HEK293 (cell line): ENCODE results near the gene GPR63.

ENCODE experiments used
- CTCF ChIA-PET: fragments of 350-600 bp; formaldehyde crosslinking; extraction: SDS; loops from one replicate; lab custom pipeline; 2021; ENCODE audit warnings: antibody characterized with exemption; lab: Yijun Ruan, JAX
- POLR2A ChIA-PET: fragments of 300-600 bp; formaldehyde crosslinking; extraction: SDS; loops from one replicate; lab custom pipeline; 2020; ENCODE audit warnings: antibody characterized with exemption, inconsistent platforms; lab: Yijun Ruan, JAX
- H3K27ac ChIP-seq: fragments of 200-500 bp; sonication (Bioruptor generic); 2 replicates; pipeline ENCODE4 v1.5.1; 2014; ENCODE audit warnings: low read depth, low read length, control low read depth, inconsistent platforms; ENCODE audit errors: extremely low read depth
- H3K36me3 ChIP-seq, 2 experiments: fragments of 200-500 bp in 1 of 2; sonication (Bioruptor generic) in 1 of 2; 1 replicate in 1 of 2; 2 replicates in 1 of 2; pipeline ENCODE4 v1.5.1; 2014 to 2017; ENCODE audit warnings: inconsistent platforms in 2 of 2, low read length in 2 of 2; ENCODE audit not compliant: control insufficient read depth in 2 of 2, insufficient read depth in 1 of 2
- H3K4me1 ChIP-seq: fragments of 200-500 bp; sonication (Bioruptor generic); 2 replicates; pipeline ENCODE4 v1.5.1; 2014; ENCODE audit warnings: mild to moderate bottlenecking, low read length, inconsistent platforms; ENCODE audit not compliant: control insufficient read depth, insufficient read depth
- H3K4me3 ChIP-seq: 2 replicates; pipeline ENCODE4 v1.5.1; 2011; ENCODE audit warnings: low read depth, mild to moderate bottlenecking, control low read depth, low read length, moderate library complexity
- H3K9me3 ChIP-seq: fragments of 200-500 bp; sonication (Bioruptor generic); 2 replicates; pipeline ENCODE4 v1.5.1; 2014; ENCODE audit warnings: low read depth, low read length, inconsistent platforms; ENCODE audit not compliant: control insufficient read depth, insufficient read depth
- ZFP37 ChIP-seq: fragments of 450-650 bp; formaldehyde crosslinking; IDR thresholded peaks from 2 replicates; pipeline ENCODE4 v1.5.1; 2016; ENCODE audit warnings: missing biosample characterization, missing genetic modification characterization
- ZNF140 ChIP-seq: fragments of 450-650 bp; formaldehyde crosslinking; IDR thresholded peaks from 2 replicates; pipeline ENCODE4 v1.5.1; 2016; ENCODE audit warnings: missing biosample characterization, missing genetic modification characterization
- ZNF239 ChIP-seq: fragments of 450-650 bp; formaldehyde crosslinking; IDR thresholded peaks from 2 replicates; pipeline ENCODE4 v1.5.1; 2016; ENCODE audit warnings: missing biosample characterization, missing genetic modification characterization
- ZNF626 ChIP-seq: fragments of 450-650 bp; sonication (Bioruptor Pico); formaldehyde crosslinking; IDR thresholded peaks from 2 replicates; pipeline ENCODE4 v1.5.1; 2018; ENCODE audit warnings: missing biosample characterization, missing genetic modification characterization, inconsistent platforms
- ZNF692 ChIP-seq: fragments of 450-650 bp; formaldehyde crosslinking; IDR thresholded peaks from 2 replicates; pipeline ENCODE4 v1.5.1; 2016; ENCODE audit warnings: missing biosample characterization, missing genetic modification characterization
- ZSCAN30 ChIP-seq: fragments of 450-650 bp; IDR thresholded peaks from 2 replicates; pipeline ENCODE4 v1.5.1; 2018; ENCODE audit warnings: missing biosample characterization, mild to moderate bottlenecking, missing genetic modification characterization, moderate library complexity
- TF ChIP-seq, protein P1 (sequence below): fragments of 450-650 bp; formaldehyde crosslinking; IDR thresholded peaks from 2 replicates; pipeline ENCODE4 v1.5.0; 2017; ENCODE audit warnings: missing biosample characterization, missing genetic modification characterization, borderline replicate concordance
- TF ChIP-seq, protein P2 (sequence below): fragments of 450-650 bp; formaldehyde crosslinking; IDR thresholded peaks from 2 replicates; pipeline ENCODE4 v1.5.1; 2016; ENCODE audit warnings: missing biosample characterization, missing genetic modification characterization
- TF ChIP-seq, protein P3 (sequence below): fragments of 450-650 bp; formaldehyde crosslinking; IDR thresholded peaks from 2 replicates; pipeline ENCODE4 v1.5.1; 2016; ENCODE audit warnings: missing biosample characterization, missing genetic modification characterization
- TF ChIP-seq, protein P4 (sequence below): fragments of 450-650 bp; formaldehyde crosslinking; IDR thresholded peaks from 2 replicates; pipeline ENCODE4 v1.5.1; 2017; ENCODE audit warnings: missing biosample characterization, missing genetic modification characterization

GPR63 gene

GRCh38 chr6:96761794-96762193, 75.5 kb downstream of the GPR63 start:
- Histone ChIP-seq H3K36me3 (no peaks in the 10 kb centered on the region), H3K4me1 (no peaks in the 10 kb centered on the region), H3K9me3 (no peaks in the 10 kb centered on the region), H3K27ac (no peak overlapping the region), H3K4me3 (no peak overlapping the region)
- no peak for TF ChIP-seq ZNF692 (tag by site-specific recombination)
- TF ChIP-seq ZNF239 (tag by site-specific recombination): no peak
- TF ChIP-seq, protein P1, sequence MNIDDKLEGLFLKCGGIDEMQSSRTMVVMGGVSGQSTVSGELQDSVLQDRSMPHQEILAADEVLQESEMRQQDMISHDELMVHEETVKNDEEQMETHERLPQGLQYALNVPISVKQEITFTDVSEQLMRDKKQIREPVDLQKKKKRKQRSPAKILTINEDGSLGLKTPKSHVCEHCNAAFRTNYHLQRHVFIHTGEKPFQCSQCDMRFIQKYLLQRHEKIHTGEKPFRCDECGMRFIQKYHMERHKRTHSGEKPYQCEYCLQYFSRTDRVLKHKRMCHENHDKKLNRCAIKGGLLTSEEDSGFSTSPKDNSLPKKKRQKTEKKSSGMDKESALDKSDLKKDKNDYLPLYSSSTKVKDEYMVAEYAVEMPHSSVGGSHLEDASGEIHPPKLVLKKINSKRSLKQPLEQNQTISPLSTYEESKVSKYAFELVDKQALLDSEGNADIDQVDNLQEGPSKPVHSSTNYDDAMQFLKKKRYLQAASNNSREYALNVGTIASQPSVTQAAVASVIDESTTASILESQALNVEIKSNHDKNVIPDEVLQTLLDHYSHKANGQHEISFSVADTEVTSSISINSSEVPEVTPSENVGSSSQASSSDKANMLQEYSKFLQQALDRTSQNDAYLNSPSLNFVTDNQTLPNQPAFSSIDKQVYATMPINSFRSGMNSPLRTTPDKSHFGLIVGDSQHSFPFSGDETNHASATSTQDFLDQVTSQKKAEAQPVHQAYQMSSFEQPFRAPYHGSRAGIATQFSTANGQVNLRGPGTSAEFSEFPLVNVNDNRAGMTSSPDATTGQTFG (tag by site-specific recombination): no peak
- TF ChIP-seq, protein P2, sequence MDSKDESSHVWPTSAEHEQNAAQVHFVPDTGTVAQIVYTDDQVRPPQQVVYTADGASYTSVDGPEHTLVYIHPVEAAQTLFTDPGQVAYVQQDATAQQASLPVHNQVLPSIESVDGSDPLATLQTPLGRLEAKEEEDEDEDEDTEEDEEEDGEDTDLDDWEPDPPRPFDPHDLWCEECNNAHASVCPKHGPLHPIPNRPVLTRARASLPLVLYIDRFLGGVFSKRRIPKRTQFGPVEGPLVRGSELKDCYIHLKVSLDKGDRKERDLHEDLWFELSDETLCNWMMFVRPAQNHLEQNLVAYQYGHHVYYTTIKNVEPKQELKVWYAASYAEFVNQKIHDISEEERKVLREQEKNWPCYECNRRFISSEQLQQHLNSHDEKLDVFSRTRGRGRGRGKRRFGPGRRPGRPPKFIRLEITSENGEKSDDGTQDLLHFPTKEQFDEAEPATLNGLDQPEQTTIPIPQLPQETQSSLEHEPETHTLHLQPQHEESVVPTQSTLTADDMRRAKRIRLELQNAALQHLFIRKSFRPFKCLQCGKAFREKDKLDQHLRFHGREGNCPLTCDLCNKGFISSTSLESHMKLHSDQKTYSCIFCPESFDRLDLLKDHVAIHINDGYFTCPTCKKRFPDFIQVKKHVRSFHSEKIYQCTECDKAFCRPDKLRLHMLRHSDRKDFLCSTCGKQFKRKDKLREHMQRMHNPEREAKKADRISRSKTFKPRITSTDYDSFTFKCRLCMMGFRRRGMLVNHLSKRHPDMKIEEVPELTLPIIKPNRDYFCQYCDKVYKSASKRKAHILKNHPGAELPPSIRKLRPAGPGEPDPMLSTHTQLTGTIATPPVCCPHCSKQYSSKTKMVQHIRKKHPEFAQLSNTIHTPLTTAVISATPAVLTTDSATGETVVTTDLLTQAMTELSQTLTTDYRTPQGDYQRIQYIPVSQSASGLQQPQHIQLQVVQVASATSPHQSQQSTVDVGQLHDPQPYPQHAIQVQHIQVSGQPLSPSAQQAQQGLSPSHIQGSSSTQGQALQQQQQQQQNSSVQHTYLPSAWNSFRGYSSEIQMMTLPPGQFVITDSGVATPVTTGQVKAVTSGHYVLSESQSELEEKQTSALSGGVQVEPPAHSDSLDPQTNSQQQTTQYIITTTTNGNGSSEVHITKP: no peak
- TF ChIP-seq ZNF626 (tag by site-specific recombination): no peak
- TF ChIP-seq ZSCAN30 (tag by site-specific recombination): no peak
- TF ChIP-seq ZFP37 (tag by site-specific recombination): no peak
- TF ChIP-seq, protein P3, sequence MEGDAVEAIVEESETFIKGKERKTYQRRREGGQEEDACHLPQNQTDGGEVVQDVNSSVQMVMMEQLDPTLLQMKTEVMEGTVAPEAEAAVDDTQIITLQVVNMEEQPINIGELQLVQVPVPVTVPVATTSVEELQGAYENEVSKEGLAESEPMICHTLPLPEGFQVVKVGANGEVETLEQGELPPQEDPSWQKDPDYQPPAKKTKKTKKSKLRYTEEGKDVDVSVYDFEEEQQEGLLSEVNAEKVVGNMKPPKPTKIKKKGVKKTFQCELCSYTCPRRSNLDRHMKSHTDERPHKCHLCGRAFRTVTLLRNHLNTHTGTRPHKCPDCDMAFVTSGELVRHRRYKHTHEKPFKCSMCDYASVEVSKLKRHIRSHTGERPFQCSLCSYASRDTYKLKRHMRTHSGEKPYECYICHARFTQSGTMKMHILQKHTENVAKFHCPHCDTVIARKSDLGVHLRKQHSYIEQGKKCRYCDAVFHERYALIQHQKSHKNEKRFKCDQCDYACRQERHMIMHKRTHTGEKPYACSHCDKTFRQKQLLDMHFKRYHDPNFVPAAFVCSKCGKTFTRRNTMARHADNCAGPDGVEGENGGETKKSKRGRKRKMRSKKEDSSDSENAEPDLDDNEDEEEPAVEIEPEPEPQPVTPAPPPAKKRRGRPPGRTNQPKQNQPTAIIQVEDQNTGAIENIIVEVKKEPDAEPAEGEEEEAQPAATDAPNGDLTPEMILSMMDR (tag by site-specific recombination): no peak
- TF ChIP-seq, protein P4, sequence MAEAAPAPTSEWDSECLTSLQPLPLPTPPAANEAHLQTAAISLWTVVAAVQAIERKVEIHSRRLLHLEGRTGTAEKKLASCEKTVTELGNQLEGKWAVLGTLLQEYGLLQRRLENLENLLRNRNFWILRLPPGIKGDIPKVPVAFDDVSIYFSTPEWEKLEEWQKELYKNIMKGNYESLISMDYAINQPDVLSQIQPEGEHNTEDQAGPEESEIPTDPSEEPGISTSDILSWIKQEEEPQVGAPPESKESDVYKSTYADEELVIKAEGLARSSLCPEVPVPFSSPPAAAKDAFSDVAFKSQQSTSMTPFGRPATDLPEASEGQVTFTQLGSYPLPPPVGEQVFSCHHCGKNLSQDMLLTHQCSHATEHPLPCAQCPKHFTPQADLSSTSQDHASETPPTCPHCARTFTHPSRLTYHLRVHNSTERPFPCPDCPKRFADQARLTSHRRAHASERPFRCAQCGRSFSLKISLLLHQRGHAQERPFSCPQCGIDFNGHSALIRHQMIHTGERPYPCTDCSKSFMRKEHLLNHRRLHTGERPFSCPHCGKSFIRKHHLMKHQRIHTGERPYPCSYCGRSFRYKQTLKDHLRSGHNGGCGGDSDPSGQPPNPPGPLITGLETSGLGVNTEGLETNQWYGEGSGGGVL (tag by site-specific recombination): no peak
- ChIA-PET CTCF (no interaction called here), POLR2A (no interaction called here)

DNA sequence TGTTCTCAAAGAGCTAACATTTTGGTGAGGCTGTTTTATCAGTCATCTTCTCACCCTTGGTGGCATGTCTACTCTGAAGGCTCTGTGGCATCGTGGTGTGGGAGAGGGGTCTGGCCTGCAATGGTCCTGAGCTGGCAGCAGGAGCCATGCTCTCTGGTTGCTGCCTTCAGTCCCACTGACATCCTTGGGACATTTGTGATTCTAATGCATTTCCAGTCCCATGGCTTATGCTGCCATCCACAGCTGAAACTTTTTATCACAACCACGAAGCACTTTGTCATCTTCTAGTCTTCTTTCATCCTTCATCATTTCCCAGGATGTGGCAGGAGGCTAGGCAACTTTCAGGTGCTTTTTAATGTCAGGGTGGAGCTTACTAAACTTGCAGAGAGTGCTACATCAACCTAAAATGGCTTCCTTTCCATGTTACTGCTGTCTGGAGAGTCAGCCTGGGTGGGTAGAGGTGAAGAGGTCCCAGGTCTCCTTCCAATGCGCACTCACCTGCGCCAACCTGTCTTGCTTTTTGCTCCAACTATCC, 77.1 kb downstream of the GPR63 start:
- no peaks in the 10 kb centered on the region for H3K4me1 ChIP-seq
- no peaks in the 10 kb centered on the region for H3K36me3 ChIP-seq
- no peak overlapping the region for H3K27ac ChIP-seq
- no peaks in the 10 kb centered on the region for H3K9me3 ChIP-seq
- TF ChIP-seq, protein P3 (tag by site-specific recombination): 0 out of 2 replicates have a peak, but pooled peaks have one; percentile 9
- TF ChIP-seq ZNF140 (tag by site-specific recombination): no peak
- no peak overlapping the region for H3K4me3 ChIP-seq
- ChIA-PET CTCF (interaction anchor here (0.6 to 0.9 kb wide), 2 partner anchors 41 to 150 kb away, joined by 3 read pairs; no protein-coding TSS in a partner anchor), POLR2A (no interaction called here)
